K562 (cell line): ENCODE data around the gene PTGIR. TPM values are rescaled to one million over a fixed set of nuclear protein-coding genes. Genes with fewer than 3 reads are reported as not detected.

Source experiments
- CHCHD3 ChIP-seq: fragments of 250-450 bp; sonication (Bioruptor Pico); IDR thresholded peaks from 2 replicates; pipeline ENCODE4 v2.1.2; 2022; ENCODE audit warnings: mild to moderate bottlenecking
- CTBP1 ChIP-seq: fragments of 450-650 bp; IDR thresholded peaks from 2 replicates; pipeline ENCODE4 v1.6.1; 2016; ENCODE audit warnings: borderline replicate concordance
- HNRNPLL ChIP-seq: fragments of 200-400 bp; formaldehyde crosslinking; IDR thresholded peaks from 2 replicates; pipeline ENCODE4 v1.6.1; 2017; ENCODE audit warnings: low read length, low read depth, mild to moderate bottlenecking; ENCODE audit not compliant: poor library complexity, severe bottlenecking
- IFI16 ChIP-seq: fragments of 250-450 bp; sonication (Bioruptor Pico); IDR thresholded peaks from 2 replicates; pipeline ENCODE4 v2.1.2; 2022; ENCODE audit warnings: mild to moderate bottlenecking, inconsistent platforms
- NCOA2 ChIP-seq, 2 experiments: fragments of 450-650 bp; IDR thresholded peaks; 2 replicates each; pipeline ENCODE4 v1.6.1; 2018; ENCODE audit warnings: mild to moderate bottlenecking in 2 of 2, moderate library complexity in 1 of 2; ENCODE audit not compliant: partially characterized antibody in 2 of 2
- NELFE ChIP-seq: IDR thresholded peaks from 2 replicates; pipeline ENCODE4 v1.6.1; 2011; ENCODE audit warnings: mild to moderate bottlenecking; ENCODE audit not compliant: insufficient read depth, insufficient read length
- PHF8 ChIP-seq: fragments of 200-600 bp; sonication (generic); IDR thresholded peaks from 2 replicates; pipeline ENCODE4 v1.6.1; 2012; ENCODE audit warnings: mixed run types, mild to moderate bottlenecking, inconsistent platforms, low read length, moderate library complexity, borderline replicate concordance
- POLR2A ChIP-seq: fragments of 450-650 bp; conservative IDR thresholded peaks from 2 replicates; pipeline ENCODE4 v1.6.1; 2016
- PPARD ChIP-seq: fragments of 250-450 bp; sonication (Bioruptor Pico); IDR thresholded peaks from 2 replicates; pipeline ENCODE4 v1.8.0; 2022; ENCODE audit warnings: inconsistent platforms, mild to moderate bottlenecking, moderate library complexity
- PYGO2 ChIP-seq: fragments of 450-650 bp; IDR thresholded peaks from 2 replicates; pipeline ENCODE4 v1.6.1; 2016; ENCODE audit warnings: mild to moderate bottlenecking, missing genetic modification characterization, moderate library complexity, missing compliant biosample characterization
- SETDB1 ChIP-seq: IDR thresholded peaks from one replicate; pipeline ENCODE4 v1.6.1; 2012; ENCODE audit warnings: low read length, control low read depth, inconsistent platforms
- SIRT6 ChIP-seq: IDR thresholded peaks from one replicate; pipeline ENCODE4 v1.6.1; 2012; ENCODE audit warnings: low read depth, mild to moderate bottlenecking, control low read depth, inconsistent platforms, low read length, moderate library complexity
- TAF1 ChIP-seq: IDR thresholded peaks from 2 replicates; pipeline ENCODE4 v1.6.1; 2011; ENCODE audit warnings: mild to moderate bottlenecking, low read length, moderate library complexity; ENCODE audit not compliant: insufficient read depth, control insufficient read depth, severe bottlenecking; ENCODE audit errors: extremely low read depth
- TCFL5 ChIP-seq: fragments of 250-450 bp; sonication (Bioruptor Pico); conservative IDR thresholded peaks from 2 replicates; pipeline ENCODE4 v1.6.1; 2021; ENCODE audit warnings: mild to moderate bottlenecking, moderate library complexity, matching md5 sums
- TGIF2 ChIP-seq: sonication (generic); formaldehyde crosslinking; IDR thresholded peaks from 2 replicates; pipeline ENCODE4 v1.8.1; 2022; ENCODE audit warnings: mild to moderate bottlenecking, missing genetic modification reagents, moderate library complexity
- UBTF ChIP-seq, 2 experiments: IDR thresholded peaks; 2 replicates each; pipeline ENCODE4 v1.6.1; 2012; ENCODE audit warnings: improper control_type of control experiment in 2 of 2, low read depth in 2 of 2, low read length in 2 of 2, borderline replicate concordance in 1 of 2
- ZBED1 ChIP-seq: IDR thresholded peaks from 2 replicates; pipeline ENCODE4 v1.6.1; 2014
- ZMIZ1 ChIP-seq, 2 experiments: fragments of 150-350 bp in 1 of 2; IDR thresholded peaks; 2 replicates each; pipeline ENCODE4 v1.6.1; 2012 to 2016; ENCODE audit warnings: low read depth in 2 of 2, low read length in 2 of 2, mild to moderate bottlenecking in 1 of 2, moderate library complexity in 1 of 2
- ZNF143 ChIP-seq: sonication (generic); formaldehyde crosslinking; IDR thresholded peaks from 2 replicates; pipeline ENCODE4 v1.9.0; 2022; ENCODE audit warnings: mild to moderate bottlenecking, missing genetic modification reagents
- ZNF445 ChIP-seq: fragments of 250-450 bp; sonication (Bioruptor Pico); IDR thresholded peaks from 2 replicates; pipeline ENCODE4 v1.4.0; 2020; ENCODE audit warnings: low read depth, mild to moderate bottlenecking, moderate library complexity
- ZNF511 ChIP-seq: sonication (generic); formaldehyde crosslinking; IDR thresholded peaks from 2 replicates; pipeline ENCODE4 v1.8.0; 2022; ENCODE audit warnings: mild to moderate bottlenecking, missing genetic modification reagents
- polyA plus RNA-seq, 8 experiments: library from polyadenylated mRNA; depleted of rRNA in 4 of 8; stranded (reverse) in 5 of 8; unstranded in 3 of 8; fragments of >200 nt; fragmentation: Nextera tagmentation in 2 of 8; fragmentation: Illumina TruSeq in 1 of 8; extraction: Ambion mirVana in 2 of 8; extraction: Trizol in 1 of 8; gene quantifications; 2 replicates each; pipeline versions ENCODE4 v1.2.1 to v1.2.3, GENCODE V29; 2011 to 2014; ENCODE audit warnings: inconsistent platforms in 1 of 8, missing spikeins in 1 of 8
- total RNA-seq, 7 experiments: library from RNA; depleted of rRNA in 6 of 7; stranded (reverse); fragments of >200 nt in 6 of 7; fragmentation: Illumina TruSeq in 2 of 7; extraction: Trizol in 2 of 7; gene quantifications; 2 replicates each; pipeline versions ENCODE4 v1.2.1 to v1.2.3, GENCODE V29; 2011 to 2021; ENCODE audit warnings: low replicate concordance in 1 of 7

The PTGIR gene
- total and polyA plus RNA-seq, 9 of the 15 experiments (the other 6 are each of a cell fraction or from before 2014, with no cell fraction given), result 0.11 to 3.4 (median 1.1) TPM; not detected in 1

GRCh38 chr19:46601318-46602224 is 23.3 kb downstream of the PTGIR start, which contains the start of gene CALM3 (continued):
- TF ChIP-seq ZMIZ1 (IDR thresholded peaks at IDR 0.05; ENCODE audit: low read depth in 2 of 2, low read length in 2 of 2) (no peak), ZNF445 (no peak), SIRT6 (no peak), PYGO2 (no peak), ZBED1 (no peak), TCFL5 (CRISPR knock-in tag) (no peak), PHF8 (peak; percentile 88; the same call in 1 of the 2 replicates), CTBP1 (no peak), UBTF (IDR thresholded peaks at IDR 0.05; ENCODE audit: borderline replicate concordance in 1 of 2, low read depth in 2 of 2, low read length in 2 of 2) (peak in 1 of 2 experiments; percentile 40; a peak in 1 of 4 replicates), ZNF511 (CRISPR knock-in tag) (0 out of 2 replicates have a peak, but pooled peaks have one; percentile 20), NELFE (no peak), POLR2A (peak; percentile 76), TAF1 (peak; percentile 55), ZNF143 (CRISPR knock-in tag) (no peak), PPARD (no peak), CHCHD3 (CRISPR knock-in tag) (no peak), IFI16 (no peak), NCOA2 (IDR thresholded peaks at IDR 0.05; ENCODE audit: partially characterized antibody in 2 of 2) (no peak), TGIF2 (CRISPR knock-in tag) (no peak), HNRNPLL (no peak), SETDB1 (no peak)
